ENCODE results near the gene CREB3L4. TPM values are rescaled to one million over a fixed set of nuclear protein-coding genes. Genes with fewer than 3 reads are reported as not detected.

CREB3L4 gene
- total and polyA plus RNA-seq, 2 experiments from 2014 or later, result 4.3 to 4.4 TPM

DNA sequence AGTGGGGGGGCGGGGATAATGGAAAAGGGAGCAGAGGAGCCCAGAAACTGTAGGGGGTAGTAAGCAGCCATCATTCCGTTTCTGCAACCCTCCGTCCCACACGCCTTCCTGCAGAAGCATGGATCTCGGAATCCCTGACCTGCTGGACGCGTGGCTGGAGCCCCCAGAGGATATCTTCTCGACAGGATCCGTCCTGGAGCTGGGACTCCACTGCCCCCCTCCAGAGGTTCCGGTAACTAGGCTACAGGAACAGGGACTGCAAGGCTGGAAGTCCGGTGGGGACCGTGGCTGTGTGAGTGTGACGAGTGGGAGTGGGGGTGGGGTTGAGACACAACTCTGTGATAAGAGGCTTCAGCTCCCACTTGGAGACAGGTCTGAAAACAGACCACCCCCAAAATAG, 706 bp downstream of the CREB3L4 start:
- H3K9me3 ChIP-seq (ENCODE audit: low read depth), result no peaks in the 10 kb centered on the region
- H3K27ac ChIP-seq, result no peak overlapping the region
- peak overlapping the region; percentile 91 for H3K4me3 ChIP-seq
- TF ChIP-seq EZH2phosphoT487 (IDR thresholded peaks at IDR 0.05; ENCODE audit: insufficient read depth, low read depth), result no peak
- no peak for TF ChIP-seq EZH2 (IDR thresholded peaks at IDR 0.05; ENCODE audit: insufficient read depth, poor library complexity, severe bottlenecking)
- peaks cover 21% of the 10 kb centered on the region for H3K4me1 ChIP-seq (ENCODE audit: insufficient read depth)
- peaks cover 24% of the 10 kb centered on the region for H3K79me2 ChIP-seq (ENCODE audit: insufficient read depth)
- H3K9ac ChIP-seq, result peak overlapping the region; percentile 85; the same call in 1 of the 2 replicates
- in situ Hi-C loops (cut with MboI), result no loop called here
- no peaks in the 10 kb centered on the region for H4K20me1 ChIP-seq (ENCODE audit: insufficient read depth)
- H3K4me2 ChIP-seq (ENCODE audit: unreplicated experiment), result peak overlapping the region; percentile 96
- H3F3A ChIP-seq (ENCODE audit: insufficient read depth), result peaks cover 13% of the 10 kb centered on the region
- DNase-seq, result no peak
- H3K27me3 ChIP-seq (replicated peaks; ENCODE audit: insufficient read depth), result no peaks in the 10 kb centered on the region
- whole genome bisulfite sequencing, 2 experiments (ENCODE audit: low coverage in 1 of 2, low lambda C conversion rate in 2 of 2, missing lambda C conversion rate in 2 of 2), result 14 to 16% methylated on average over 9 to 13 of the region's 13 CpGs
- H2AFZ ChIP-seq, result peak overlapping the region; percentile 94
- H3K9me2 ChIP-seq (ENCODE audit: insufficient read depth), result no peaks in the 10 kb centered on the region
- no peaks in the 10 kb centered on the region for H3K36me3 ChIP-seq (ENCODE audit: low read depth)

DNA sequence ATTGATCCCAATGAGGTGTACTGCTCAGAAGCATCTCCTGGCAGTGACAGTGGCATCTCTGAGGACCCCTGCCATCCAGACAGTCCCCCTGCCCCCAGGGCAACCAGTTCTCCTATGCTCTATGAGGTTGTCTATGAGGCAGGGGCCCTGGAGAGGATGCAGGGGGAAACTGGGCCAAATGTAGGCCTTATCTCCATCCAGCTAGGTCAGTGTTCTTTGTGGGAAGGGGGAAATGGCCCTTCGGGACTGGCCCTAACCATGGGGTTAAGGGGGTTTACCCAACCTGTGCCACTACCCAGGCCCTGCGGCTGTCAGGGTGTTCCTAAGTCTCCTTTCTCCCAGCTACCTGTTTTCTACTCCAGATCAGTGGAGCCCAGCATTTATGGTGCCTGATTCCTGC, 1.3 kb downstream of the CREB3L4 start:
- WGBS, 2 experiments (ENCODE audit: low coverage in 1 of 2, low lambda C conversion rate in 2 of 2, missing lambda C conversion rate in 2 of 2), result 89 to 100% methylated on average over 2 of the region's 2 CpGs
- Histone ChIP-seq H3F3A (ENCODE audit: insufficient read depth) (peaks cover 14% of the 10 kb centered on the region), H3K9ac (no peak overlapping the region), H3K9me3 (ENCODE audit: low read depth) (no peaks in the 10 kb centered on the region), H3K79me2 (ENCODE audit: insufficient read depth) (peaks cover 21% of the 10 kb centered on the region), H3K4me3 (no peak overlapping the region), H3K4me2 (ENCODE audit: unreplicated experiment) (no peak overlapping the region), H4K20me1 (ENCODE audit: insufficient read depth) (no peaks in the 10 kb centered on the region), H3K27ac (no peak overlapping the region), H2AFZ (no peak overlapping the region), H3K9me2 (ENCODE audit: insufficient read depth) (no peaks in the 10 kb centered on the region), H3K36me3 (ENCODE audit: low read depth) (0 out of 2 replicates have a peak, but pooled peaks cover 3% of the 10 kb centered on the region), H3K4me1 (ENCODE audit: insufficient read depth) (peaks cover 21% of the 10 kb centered on the region), H3K27me3 (replicated peaks; ENCODE audit: insufficient read depth) (no peaks in the 10 kb centered on the region)
- in situ Hi-C loops (cut with MboI), result no loop called here
- DNase-seq, result no peak
- TF ChIP-seq EZH2phosphoT487 (IDR thresholded peaks at IDR 0.05; ENCODE audit: insufficient read depth, low read depth) (no peak), EZH2 (IDR thresholded peaks at IDR 0.05; ENCODE audit: insufficient read depth, poor library complexity, severe bottlenecking) (no peak)

DNA sequence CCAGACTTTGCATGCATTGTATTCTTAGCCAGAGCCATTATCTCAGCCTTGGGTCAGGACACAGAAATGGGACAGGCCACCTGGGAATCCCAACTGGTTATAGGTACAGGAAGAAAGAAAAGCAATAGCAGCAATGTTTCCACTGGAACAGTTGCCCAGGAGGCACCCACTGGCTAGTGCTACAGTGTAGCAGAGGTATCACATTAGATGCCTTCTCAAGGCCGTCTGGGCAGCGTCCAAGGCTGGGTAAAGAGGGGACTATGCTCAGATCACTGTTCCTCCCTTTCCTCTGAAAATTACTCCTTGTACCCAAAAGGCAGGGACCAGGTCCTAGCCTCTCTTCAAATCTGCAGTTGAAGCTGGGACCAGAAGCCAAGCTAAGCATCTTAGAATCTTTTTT, 2.6 kb downstream of the CREB3L4 start:
- Histone ChIP-seq H3K36me3 (ENCODE audit: low read depth) (peaks cover 14% of the 10 kb centered on the region; the same call in 1 of the 2 replicates), H3K4me2 (ENCODE audit: unreplicated experiment) (no peak overlapping the region), H3K4me3 (no peak overlapping the region), H3K27ac (no peak overlapping the region), H3K4me1 (ENCODE audit: insufficient read depth) (peaks cover 16% of the 10 kb centered on the region), H3K9ac (no peak overlapping the region), H3K27me3 (replicated peaks; ENCODE audit: insufficient read depth) (no peaks in the 10 kb centered on the region), H3K9me2 (ENCODE audit: insufficient read depth) (no peaks in the 10 kb centered on the region), H3F3A (ENCODE audit: insufficient read depth) (peaks cover 23% of the 10 kb centered on the region), H3K9me3 (ENCODE audit: low read depth) (no peaks in the 10 kb centered on the region), H4K20me1 (ENCODE audit: insufficient read depth) (no peaks in the 10 kb centered on the region), H2AFZ (no peak overlapping the region), H3K79me2 (ENCODE audit: insufficient read depth) (peaks cover 10% of the 10 kb centered on the region)
- in situ Hi-C loops (cut with MboI), result no loop called here
- no peak for DNase-seq
- TF ChIP-seq EZH2phosphoT487 (IDR thresholded peaks at IDR 0.05; ENCODE audit: insufficient read depth, low read depth) (no peak), EZH2 (IDR thresholded peaks at IDR 0.05; ENCODE audit: insufficient read depth, poor library complexity, severe bottlenecking) (no peak)
- 68 to 76% methylated on average over 2 of the region's 2 CpGs for WGBS, 2 experiments (ENCODE audit: low coverage in 1 of 2, low lambda C conversion rate in 2 of 2, missing lambda C conversion rate in 2 of 2)

DNA sequence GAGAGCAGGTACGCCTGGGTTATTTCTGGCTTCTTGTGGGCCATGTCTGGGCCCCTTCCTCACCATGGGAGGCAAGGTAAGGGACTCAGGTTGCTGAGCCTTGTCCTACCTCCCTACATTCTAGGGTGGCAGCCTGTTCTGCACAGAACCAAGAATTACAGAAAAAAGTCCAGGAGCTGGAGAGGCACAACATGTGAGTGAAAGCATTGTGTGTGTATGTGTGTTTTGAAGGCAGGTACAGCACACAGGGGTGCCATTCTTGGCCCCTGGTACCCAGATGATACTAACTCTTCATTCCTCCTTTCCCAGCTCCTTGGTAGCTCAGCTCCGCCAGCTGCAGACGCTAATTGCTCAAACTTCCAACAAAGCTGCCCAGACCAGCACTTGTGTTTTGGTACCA, 5.4 kb downstream of the CREB3L4 start:
- no peak overlapping the region for H3K27ac ChIP-seq

DNA sequence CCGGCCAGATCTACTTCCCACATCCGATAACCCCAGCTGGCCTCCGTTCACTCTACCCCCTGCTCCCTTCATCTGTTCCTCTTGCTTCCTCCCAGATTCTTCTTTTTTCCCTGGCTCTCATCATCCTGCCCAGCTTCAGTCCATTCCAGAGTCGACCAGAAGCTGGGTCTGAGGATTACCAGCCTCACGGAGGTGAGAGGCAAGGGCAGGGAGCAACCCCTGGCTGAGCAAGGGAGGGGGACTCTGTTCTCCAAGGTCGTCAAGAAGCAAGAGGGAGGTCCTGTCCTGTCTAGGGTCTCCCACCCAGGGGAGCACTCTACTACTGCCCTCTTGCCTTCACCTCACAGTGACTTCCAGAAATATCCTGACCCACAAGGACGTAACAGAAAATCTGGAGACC, 5.8 kb downstream of the CREB3L4 start:
- 71 to 72% methylated on average over 7 of the region's 7 CpGs for WGBS, 2 experiments (ENCODE audit: low coverage in 1 of 2, low lambda C conversion rate in 2 of 2, missing lambda C conversion rate in 2 of 2)
- H3K27me3 ChIP-seq (replicated peaks; ENCODE audit: insufficient read depth), result no peaks in the 10 kb centered on the region
- in situ Hi-C loops (cut with MboI), result no loop called here

More for the DNA sequence above, 5.4 kb downstream of the CREB3L4 start:
- DNase-seq, result no peak
- Histone ChIP-seq H3K79me2 (ENCODE audit: insufficient read depth) (peaks cover 21% of the 10 kb centered on the region), H3K4me1 (ENCODE audit: insufficient read depth) (peaks cover 16% of the 10 kb centered on the region), H3K9me2 (ENCODE audit: insufficient read depth) (no peaks in the 10 kb centered on the region), H4K20me1 (ENCODE audit: insufficient read depth) (no peaks in the 10 kb centered on the region), H3K36me3 (ENCODE audit: low read depth) (peaks cover 20% of the 10 kb centered on the region), H2AFZ (no peak overlapping the region), H3K9me3 (ENCODE audit: low read depth) (no peaks in the 10 kb centered on the region), H3K27me3 (replicated peaks; ENCODE audit: insufficient read depth) (no peaks in the 10 kb centered on the region), H3K4me3 (no peak overlapping the region), H3K9ac (no peak overlapping the region), H3F3A (ENCODE audit: insufficient read depth) (peaks cover 13% of the 10 kb centered on the region), H3K4me2 (ENCODE audit: unreplicated experiment) (no peak overlapping the region)
- TF ChIP-seq EZH2phosphoT487 (IDR thresholded peaks at IDR 0.05; ENCODE audit: insufficient read depth, low read depth) (no peak), EZH2 (IDR thresholded peaks at IDR 0.05; ENCODE audit: insufficient read depth, poor library complexity, severe bottlenecking) (no peak)
- 74 to 75% methylated on average over 3 of the region's 3 CpGs for WGBS, 2 experiments (ENCODE audit: low coverage in 1 of 2, low lambda C conversion rate in 2 of 2, missing lambda C conversion rate in 2 of 2)
- in situ Hi-C loops (cut with MboI), result no loop called here

More for the DNA sequence above, 5.8 kb downstream of the CREB3L4 start:
- Histone ChIP-seq H3K4me3 (no peak overlapping the region), H3K4me2 (ENCODE audit: unreplicated experiment) (no peak overlapping the region), H2AFZ (no peak overlapping the region), H3K36me3 (ENCODE audit: low read depth) (peaks cover 20% of the 10 kb centered on the region), H3K9ac (no peak overlapping the region), H3K27ac (no peak overlapping the region), H3K4me1 (ENCODE audit: insufficient read depth) (peaks cover 17% of the 10 kb centered on the region), H3K9me2 (ENCODE audit: insufficient read depth) (no peaks in the 10 kb centered on the region), H4K20me1 (ENCODE audit: insufficient read depth) (no peaks in the 10 kb centered on the region), H3F3A (ENCODE audit: insufficient read depth) (peaks cover 18% of the 10 kb centered on the region), H3K79me2 (ENCODE audit: insufficient read depth) (peaks cover 21% of the 10 kb centered on the region), H3K9me3 (ENCODE audit: low read depth) (no peaks in the 10 kb centered on the region)
- no peak for DNase-seq
- TF ChIP-seq EZH2phosphoT487 (IDR thresholded peaks at IDR 0.05; ENCODE audit: insufficient read depth, low read depth), result no peak
- TF ChIP-seq EZH2 (IDR thresholded peaks at IDR 0.05; ENCODE audit: insufficient read depth, poor library complexity, severe bottlenecking), result no peak

All from GM23248 (cell line).